Spinal cord (tissue), 10 donors: ENCODE results near the gene OR9Q1. TPM values are rescaled to one million over a fixed set of nuclear protein-coding genes. Genes with fewer than 3 reads are reported as not detected.
"Not testable (repeated sequence)": the region's sequence is repeated elsewhere in the genome, so short reads cannot be mapped to it uniquely, and the experiment has no call there.

Experiments used
- DNase-seq, 6 donors: peaks; one replicate each; pipeline versions ENCODE4 v3.0.0 to v3.0.0-alpha.2; 2013 to 2015; ENCODE audit warnings: low spot score in 6 of 6, low read depth in 4 of 6
- H3K27ac ChIP-seq: one replicate; pipeline ENCODE4 v1.5.1; 2013; ENCODE audit warnings: low read depth, low read length, control low read depth
- H3K27me3 ChIP-seq: one replicate; pipeline ENCODE4 v1.6.1; 2013; ENCODE audit warnings: low read length; ENCODE audit not compliant: control insufficient read depth, insufficient read depth
- H3K36me3 ChIP-seq: one replicate; pipeline ENCODE4 v1.6.1; 2013; ENCODE audit warnings: low read length; ENCODE audit not compliant: control insufficient read depth, insufficient read depth
- H3K4me1 ChIP-seq: one replicate; pipeline ENCODE4 v1.6.1; 2013; ENCODE audit warnings: low read length; ENCODE audit not compliant: control insufficient read depth, insufficient read depth
- H3K4me3 ChIP-seq: one replicate; pipeline ENCODE4 v1.5.1; 2013; ENCODE audit warnings: low read depth, low read length, control low read depth
- H3K9me3 ChIP-seq: one replicate; pipeline ENCODE4 v1.6.1; 2013; ENCODE audit warnings: low read length; ENCODE audit not compliant: control insufficient read depth, insufficient read depth
- WGBS: methylation state at CpG from one replicate; pipeline ENCODE4 v1.1.5; 2013; ENCODE audit warnings: missing lambda C conversion rate; ENCODE audit not compliant: insufficient coverage; 5-methylcytosine and 5-hydroxymethylcytosine counted together
- polyA plus RNA-seq, 2 donors: library from polyadenylated mRNA; unstranded; fragments of 120-200 nt; gene quantifications; one replicate each; pipeline ENCODE4 v1.2.1, GENCODE V29; 2013; ENCODE audit not compliant: insufficient read length in 2 of 2
- small RNA-seq: library from RNA; depleted of rRNA; stranded (forward); fragments of <200 nt; gene quantifications from one replicate; pipeline ENCODE3, GENCODE V24; 2014; ENCODE audit warnings: low replicate concordance
- total RNA-seq, 2 donors: library from RNA; depleted of rRNA in 1 of 2; stranded (reverse); fragments of 120-200 nt in 1 of 2; fragments of >200 nt in 1 of 2; gene quantifications; one replicate each; pipeline versions ENCODE4 v1.2.3 to v1.2.4, GENCODE V29; 2013 to 2014
- donor health status: healthy.

Gene OR9Q1
- total and polyA plus RNA-seq, 4 donors: not detected

DNA sequence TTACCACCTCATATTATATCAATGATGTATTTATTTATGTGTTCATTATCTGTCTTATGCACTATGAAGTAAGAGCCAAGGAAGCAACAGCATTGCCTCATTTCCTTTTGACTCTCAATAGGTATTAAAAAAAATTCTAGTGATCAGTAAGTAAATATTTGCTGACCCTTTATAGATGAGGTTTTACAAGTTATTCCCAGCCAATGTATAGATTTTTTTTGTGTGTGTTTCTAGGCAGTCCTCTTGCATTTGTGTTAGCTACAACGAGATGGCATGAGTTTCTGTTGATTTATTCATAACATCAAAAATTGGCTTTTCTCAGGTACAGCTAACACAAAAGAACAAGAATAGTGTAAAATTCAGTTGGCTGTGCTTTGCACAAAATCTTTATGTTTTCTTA lies 175.6 kb downstream of the OR9Q1 start:
- no peaks in the 10 kb centered on the region for H3K27me3 ChIP-seq
- H3K4me1 ChIP-seq: no peaks in the 10 kb centered on the region
- no peak overlapping the region for H3K4me3 ChIP-seq
- no peak overlapping the region for H3K27ac ChIP-seq
- no peaks in the 10 kb centered on the region for H3K9me3 ChIP-seq
- DNase-seq: no peak
- no peaks in the 10 kb centered on the region for H3K36me3 ChIP-seq
- no CpG with 5 or more reads among the region's 1 CpG for WGBS

DNA sequence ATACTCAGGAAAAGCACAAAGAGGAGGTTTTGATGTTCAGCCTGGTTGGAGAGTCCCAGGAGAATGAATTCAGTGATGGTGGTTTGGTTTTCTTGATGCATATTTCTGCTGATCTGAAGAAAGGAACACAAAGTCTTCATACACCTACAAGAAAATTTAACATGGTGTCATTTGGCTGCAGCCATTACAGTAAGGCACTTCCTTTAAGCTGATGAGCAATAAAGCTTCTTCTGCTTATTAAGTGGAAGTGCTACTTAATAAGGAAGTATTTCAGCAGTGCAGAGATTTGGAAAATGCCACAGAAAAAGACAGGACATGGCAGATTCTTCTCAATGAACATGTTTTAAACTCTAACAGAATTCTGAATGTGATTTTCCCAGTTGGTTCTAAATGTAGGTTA lies 180.4 kb downstream of the OR9Q1 start, which contains the start of gene OR1S2:
Gene OR1S2, minus strand, starts transcription at position 101 of the 400 bp plus-strand sequence. Its CDS starts 0 bp downstream, at position 101.
- H3K27me3 ChIP-seq: no peaks in the 10 kb centered on the region

DNA sequence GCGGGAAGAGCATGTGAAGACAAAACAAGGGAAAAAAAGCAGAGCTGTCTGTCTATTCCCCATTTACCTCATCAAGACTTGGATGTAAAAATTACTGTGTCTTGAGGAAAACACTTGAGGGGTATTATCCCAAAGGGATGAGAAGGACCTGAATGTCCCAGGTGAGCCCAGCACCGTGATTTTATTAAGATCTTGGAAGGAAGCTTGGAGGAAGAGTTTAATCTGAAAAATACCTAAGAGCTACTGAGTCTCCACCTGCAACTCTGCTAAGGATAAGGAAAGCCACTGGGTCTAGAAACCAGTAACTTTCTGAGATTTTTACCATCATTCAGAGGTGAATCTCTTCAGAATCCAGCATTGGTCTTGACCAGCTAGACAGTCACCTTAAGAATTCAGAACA lies 188.7 kb downstream of the OR9Q1 start, which contains the start of gene OR1S1:
Gene OR1S1, plus strand, starts transcription at position 301 of the 400 bp plus-strand sequence.
- not testable (repeated sequence) for H3K9me3 ChIP-seq, H3K36me3 ChIP-seq, H3K4me1 ChIP-seq, DNase-seq, H3K4me3 ChIP-seq, H3K27me3 ChIP-seq, H3K27ac ChIP-seq
- no CpG with 5 or more reads among the region's 2 CpGs for WGBS

More for the DNA sequence above, 180.4 kb downstream of the OR9Q1 start, which contains the start of gene OR1S2:
- H3K36me3 ChIP-seq: no peaks in the 10 kb centered on the region
- H3K4me1 ChIP-seq: no peaks in the 10 kb centered on the region
- DNase-seq: no peak
- H3K27ac ChIP-seq: no peak within 1 kb of the TSS
- H3K9me3 ChIP-seq: no peaks in the 10 kb centered on the region
- H3K4me3 ChIP-seq: no peak within 1 kb of the TSS

DNA sequence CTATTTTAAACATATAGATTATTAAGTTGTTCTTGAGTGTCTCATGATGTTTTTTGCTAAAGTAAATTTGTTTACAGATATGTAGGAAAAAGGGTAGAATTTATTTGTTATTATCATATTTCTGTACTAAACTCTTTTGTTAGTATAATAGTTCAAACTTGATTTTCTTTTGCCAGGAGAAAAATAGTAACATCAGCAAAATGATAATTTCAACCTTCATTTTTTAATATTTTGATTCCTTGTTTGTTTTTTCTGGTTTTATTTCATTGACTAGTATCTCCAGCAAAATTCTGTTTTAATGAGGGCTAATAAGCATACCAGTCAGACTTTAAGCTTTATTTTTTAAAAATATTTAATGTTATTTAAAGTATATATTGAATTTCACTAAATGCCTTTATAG lies 192.8 kb downstream of the OR9Q1 start:
- Histone ChIP-seq H3K9me3 (no peaks in the 10 kb centered on the region), H3K4me3 (no peak overlapping the region), H3K36me3 (no peaks in the 10 kb centered on the region), H3K27ac (no peak overlapping the region), H3K4me1 (no peaks in the 10 kb centered on the region), H3K27me3 (no peaks in the 10 kb centered on the region)
- no peak for DNase-seq

DNA sequence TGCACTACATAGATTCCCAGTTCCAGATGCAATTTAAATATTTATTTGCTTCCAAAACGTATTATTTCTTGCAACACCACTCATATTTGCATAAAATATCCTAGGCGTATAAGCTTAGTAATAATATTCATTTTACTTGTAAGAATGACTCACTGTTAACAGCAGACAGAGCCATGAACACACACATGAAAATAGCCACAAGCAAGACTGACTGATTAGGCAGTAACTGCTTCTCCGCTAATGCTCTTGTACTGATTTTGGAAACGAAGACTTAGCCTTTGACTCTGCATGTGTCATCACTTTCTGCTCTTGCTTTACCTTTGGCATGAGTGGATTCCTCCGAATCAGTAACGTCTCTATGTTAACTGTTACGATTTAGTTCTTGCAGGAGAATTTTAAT lies 199.0 kb downstream of the OR9Q1 start:
- Histone ChIP-seq H3K36me3 (no peaks in the 10 kb centered on the region), H3K9me3 (no peaks in the 10 kb centered on the region), H3K4me1 (no peaks in the 10 kb centered on the region), H3K27ac (no peak overlapping the region), H3K4me3 (no peak overlapping the region), H3K27me3 (no peaks in the 10 kb centered on the region)
- DNase-seq: peak in 1 of 6 donors; percentile 6
- WGBS: 79% methylated on average over 2 of the region's 7 CpGs

DNA sequence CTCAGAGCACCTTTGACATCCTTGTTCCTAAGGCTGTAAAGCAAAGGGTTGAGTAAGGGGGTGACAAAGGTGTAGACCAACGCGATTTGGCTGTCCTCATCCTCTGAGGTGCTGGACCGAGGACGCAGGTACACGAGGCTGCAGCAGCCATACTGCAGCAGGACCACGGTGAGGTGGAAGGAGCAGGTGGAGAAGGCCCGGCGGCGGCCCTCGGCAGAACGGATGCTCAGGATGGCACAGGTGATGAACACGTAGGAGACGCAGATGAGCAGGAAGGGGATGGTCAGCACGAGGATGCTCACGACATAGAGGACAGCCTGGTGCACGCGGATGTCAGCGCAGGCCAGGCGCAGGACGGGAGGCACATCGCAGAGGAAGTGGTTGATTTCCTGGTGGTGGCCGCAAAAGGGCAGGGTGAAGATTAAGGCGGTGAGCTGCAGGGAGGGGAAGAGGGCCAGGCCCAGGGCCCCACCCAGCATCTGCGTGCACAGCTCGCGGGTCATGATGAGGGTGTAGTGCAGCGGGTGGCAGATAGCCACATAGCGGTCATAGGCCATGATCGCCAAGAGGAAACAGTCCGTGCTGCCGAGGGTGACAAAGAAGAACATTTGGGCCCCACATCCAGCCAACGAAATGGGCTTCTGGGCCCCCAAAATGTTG lies 204.4 kb downstream of the OR9Q1 start:
- no peaks in the 10 kb centered on the region for H3K27me3 ChIP-seq
- no peak overlapping the region for H3K27ac ChIP-seq
- no peaks in the 10 kb centered on the region for H3K4me1 ChIP-seq
- no peak overlapping the region for H3K4me3 ChIP-seq
- WGBS: 96% methylated on average over 32 of the region's 32 CpGs
- H3K9me3 ChIP-seq: no peaks in the 10 kb centered on the region
- no peaks in the 10 kb centered on the region for H3K36me3 ChIP-seq
- no peak for DNase-seq

Small RNA genes lying within 50 kb of the gene (small RNA-seq; reads per million reads assigned to genes)
- gene RNU6-899P: not detected

Other genes starting within 250 kb of the OR9Q1 start
- not detected for gene OR6Q1, start 7.1 kb downstream of the OR9Q1 start, total RNA-seq
- not detected for gene OR6Q1, start 7.1 kb downstream of the OR9Q1 start, polyA plus RNA-seq
- gene OR9I1, start 101.6 kb downstream of the OR9Q1 start, total RNA-seq: not detected
- gene OR9I1, start 101.6 kb downstream of the OR9Q1 start, polyA plus RNA-seq: not detected
- gene OR9Q2, start 165.2 kb downstream of the OR9Q1 start, total RNA-seq: not detected
- gene OR9Q2, start 165.2 kb downstream of the OR9Q1 start, polyA plus RNA-seq: not detected
- not detected for gene OR1S2, start 180.3 kb downstream of the OR9Q1 start, total RNA-seq
- not detected for gene OR1S2, start 180.3 kb downstream of the OR9Q1 start, polyA plus RNA-seq
- gene OR1S1, start 188.8 kb downstream of the OR9Q1 start, total RNA-seq: not detected
- not detected for gene OR1S1, start 188.8 kb downstream of the OR9Q1 start, polyA plus RNA-seq
- gene OR10Q1, start 205.0 kb downstream of the OR9Q1 start, total RNA-seq: not detected
- gene OR10Q1, start 205.0 kb downstream of the OR9Q1 start, polyA plus RNA-seq: not detected
- gene OR10W1, start 244.4 kb downstream of the OR9Q1 start, total RNA-seq: not detected
- gene OR10W1, start 244.4 kb downstream of the OR9Q1 start, polyA plus RNA-seq: not detected